Endothelial cell (in vitro differentiated cells): ENCODE data around the gene GPR146. TPM values are rescaled to one million over a fixed set of nuclear protein-coding genes. Genes with fewer than 3 reads are reported as not detected.

Experiments used
- DNase-seq: peaks from one replicate; pipeline ENCODE4 v3.0.0; 2021; ENCODE audit warnings: low spot score
- H3K27ac Mint-ChIP-seq: one replicate; pipeline ENCODE4 v1.8.0; 2021; ENCODE audit warnings: mixed read lengths, inconsistent platforms; ENCODE audit not compliant: unreplicated experiment
- H3K27me3 Mint-ChIP-seq: one replicate; pipeline ENCODE4 v1.8.0; 2021; ENCODE audit warnings: mild to moderate bottlenecking, moderate library complexity, mixed read lengths, inconsistent platforms; ENCODE audit not compliant: unreplicated experiment
- H3K36me3 Mint-ChIP-seq: one replicate; pipeline ENCODE4 v1.8.0; 2021; ENCODE audit warnings: mild to moderate bottlenecking, low read depth, mixed read lengths, inconsistent platforms; ENCODE audit not compliant: unreplicated experiment
- H3K4me1 Mint-ChIP-seq: one replicate; pipeline ENCODE4 v1.8.0; 2021; ENCODE audit warnings: mild to moderate bottlenecking, mixed read lengths, inconsistent platforms; ENCODE audit not compliant: unreplicated experiment
- H3K4me3 Mint-ChIP-seq: one replicate; pipeline ENCODE4 v1.8.0; 2021; ENCODE audit warnings: mild to moderate bottlenecking, mixed read lengths, inconsistent platforms; ENCODE audit not compliant: unreplicated experiment
- H3K9me3 Mint-ChIP-seq: one replicate; pipeline ENCODE4 v1.8.0; 2021; ENCODE audit warnings: mixed read lengths, inconsistent platforms; ENCODE audit not compliant: unreplicated experiment
- CTCF ChIP-seq: fragments of 200-600 bp; sonication (generic); IDR thresholded peaks from one replicate; pipeline ENCODE4 v1.5.0; 2021; ENCODE audit warnings: antibody characterized with exemption; ENCODE audit not compliant: unreplicated experiment
- total RNA-seq: library from RNA; stranded (reverse); fragmentation: NEBNext Ultra II Directional; extraction: Animal tissue kit (Norgen Biotek cat#: 25700); gene quantifications from one replicate; pipeline ENCODE4 v1.2.1, GENCODE V29; 2021; ENCODE audit not compliant: unreplicated experiment

The GPR146 gene
- total RNA-seq, 1 donor from 2014 or later = 8.1 TPM

- Mint-ChIP-seq H3K4me3 (no peak overlapping the region), H3K4me1 (peaks cover 9% of the 10 kb centered on the region), H3K27me3 (peaks cover 20% of the 10 kb centered on the region), H3K27ac (no peak overlapping the region), H3K36me3 (peaks cover 3% of the 10 kb centered on the region), H3K9me3 (no peaks in the 10 kb centered on the region)
- no peak for DNase-seq
- TF ChIP-seq CTCF = no peak
These were observed 19.2 kb upstream of the GPR146 start for GRCh38 chr7:1024876-1025742.

- H3K9me3 Mint-ChIP-seq = no peaks in the 10 kb centered on the region
- H3K4me3 Mint-ChIP-seq = peak overlapping the region; percentile 19
- no peak for TF ChIP-seq CTCF
- no peak overlapping the region for H3K27ac Mint-ChIP-seq
- H3K4me1 Mint-ChIP-seq = peaks cover 9% of the 10 kb centered on the region
- peaks cover 20% of the 10 kb centered on the region for H3K27me3 Mint-ChIP-seq
- no peak for DNase-seq
- peaks cover 3% of the 10 kb centered on the region for H3K36me3 Mint-ChIP-seq
These were observed 18.4 kb upstream of the GPR146 start for GRCh38 chr7:1025743-1026581.

DNA sequence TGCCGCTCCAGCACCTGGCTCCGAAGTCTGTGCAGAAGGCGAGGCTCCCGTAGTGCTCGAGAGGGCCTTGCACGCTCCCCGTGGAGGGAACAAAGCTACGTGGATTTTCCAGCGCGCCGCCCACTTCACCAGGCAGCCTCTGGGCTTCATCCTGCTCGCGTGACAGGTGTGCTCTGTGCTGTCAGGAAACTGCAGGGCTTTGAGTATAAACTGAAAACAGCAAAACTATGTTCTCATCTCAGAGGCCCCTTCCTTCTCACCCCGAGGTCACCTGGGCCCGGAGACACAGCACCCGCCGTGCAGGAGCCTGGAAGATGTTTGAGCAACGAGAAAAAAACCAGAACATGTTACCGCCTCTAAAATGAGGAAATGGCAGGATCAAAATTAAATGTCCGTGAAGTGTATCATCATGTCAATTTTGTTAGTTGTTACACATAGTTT lies 17.6 kb upstream of the GPR146 start:
- Mint-ChIP-seq H3K4me1 (peaks cover 9% of the 10 kb centered on the region), H3K27ac (no peak overlapping the region), H3K4me3 (peak overlapping the region; percentile 86), H3K9me3 (no peaks in the 10 kb centered on the region), H3K27me3 (peaks cover 15% of the 10 kb centered on the region), H3K36me3 (peaks cover 3% of the 10 kb centered on the region)
- DNase-seq = no peak
- no peak for TF ChIP-seq CTCF

GRCh38 chr7:1027242-1028043 lies 16.9 kb upstream of the GPR146 start:
- H3K36me3 Mint-ChIP-seq = peaks cover 3% of the 10 kb centered on the region
- DNase-seq = no peak
- TF ChIP-seq CTCF = no peak
- H3K4me3 Mint-ChIP-seq = peak overlapping the region; percentile 86
- H3K4me1 Mint-ChIP-seq = peaks cover 9% of the 10 kb centered on the region
- H3K27ac Mint-ChIP-seq = no peak overlapping the region
- H3K27me3 Mint-ChIP-seq = peaks cover 15% of the 10 kb centered on the region
- H3K9me3 Mint-ChIP-seq = no peaks in the 10 kb centered on the region
